Measurements from ENCODE around the gene SERTAD2. TPM values are rescaled to one million over a fixed set of nuclear protein-coding genes. Genes with fewer than 3 reads are reported as not detected.

SERTAD2 gene
- total and polyA plus RNA-seq, 2 of the 4 experiments (the other 2 are of a cell fraction) = 5.0 to 11.0 TPM

GRCh38 chr2:64667535-64667934 is 13.8 kb upstream of the SERTAD2 start:
- no peak overlapping the region for H2BK120ac ChIP-seq (ENCODE audit: low read depth, low read length)
- H3K4ac ChIP-seq (ENCODE audit: low read depth, low read length) = no peak overlapping the region
- H3K4me1 ChIP-seq (ENCODE audit: control insufficient read depth, insufficient read depth, low read length) = no peaks in the 10 kb centered on the region
- no peaks in the 10 kb centered on the region for H3K27me3 ChIP-seq (ENCODE audit: control insufficient read depth, insufficient read depth, low read length)
- no peaks in the 10 kb centered on the region for H3K9me3 ChIP-seq (ENCODE audit: control insufficient read depth, insufficient read depth, low read length)
- DNase-seq (no peak), ATAC-seq (ENCODE audit: low read depth) (no peak)
- WGBS, 2 experiments (ENCODE audit: extremely low coverage in 2 of 2, insufficient read length in 1 of 2) = no CpG with 5 or more reads among the region's 1 CpG
- no peak overlapping the region for H2AFZ ChIP-seq (replicated peaks; ENCODE audit: low read length, poor library complexity)
- H4K91ac ChIP-seq (ENCODE audit: insufficient read depth, low read depth, low read length) = no peak overlapping the region
- no peak overlapping the region for H2BK5ac ChIP-seq (ENCODE audit: low read depth, low read length, poor library complexity, severe bottlenecking)
- H3K56ac ChIP-seq (ENCODE audit: extremely low read depth, insufficient read depth, low read length) = no peak overlapping the region
- no peak overlapping the region for H3K9ac ChIP-seq (ENCODE audit: low read depth, low read length)
- H4K8ac ChIP-seq (ENCODE audit: low read depth in 2 of 2, low read length in 2 of 2) = no peak overlapping the region
- no peak overlapping the region for H2BK20ac ChIP-seq (ENCODE audit: low read depth, low read length)
- H3K18ac ChIP-seq (ENCODE audit: low read depth, low read length) = no peak overlapping the region
- BruUV-seq (replicated peaks) = no TSS peak
- no peaks in the 10 kb centered on the region for H4K20me1 ChIP-seq (ENCODE audit: insufficient read depth, low read length)
- H3K9me1 ChIP-seq (ENCODE audit: insufficient read depth, low read length) = no peaks in the 10 kb centered on the region
- ChIA-PET CTCF (interaction anchor here (1.2 kb wide), 1 partner anchor 11 kb away, joined by 3 read pairs; no protein-coding TSS in a partner anchor), POLR2A (ENCODE audit: unreplicated experiment) (no interaction called here)
- no peak overlapping the region for H3K23ac ChIP-seq (ENCODE audit: low read depth, low read length)
- no peak overlapping the region for H2AK5ac ChIP-seq (ENCODE audit: low read depth, low read length)
- no peak overlapping the region for H2AK9ac ChIP-seq (replicated peaks; ENCODE audit: low read depth, low read length, poor library complexity)
- no peaks in the 10 kb centered on the region for H3K79me1 ChIP-seq (ENCODE audit: low read depth in 1 of 2, low read length in 2 of 2)
- no peak overlapping the region for H3K14ac ChIP-seq (replicated peaks; ENCODE audit: low read depth, low read length)
- no peak overlapping the region for H3K4me2 ChIP-seq (ENCODE audit: low read depth, low read length)
- no peaks in the 10 kb centered on the region for H3K36me3 ChIP-seq (ENCODE audit: control insufficient read depth, insufficient read depth, low read length)
- H4K5ac ChIP-seq (ENCODE audit: low read depth, low read length) = no peak overlapping the region
- intact Hi-C loops (cut with micrococcal nuclease) = no loop called here
- dilution Hi-C loops (cut with HindIII; ENCODE audit: low sequenced_read_pairs, unreplicated experiment) = no loop called here
- TF ChIP-seq BHLHE40 (IDR thresholded peaks at IDR 0.05; ENCODE audit: low read depth, low read length) (no peak), USF2 (IDR thresholded peaks at IDR 0.05; ENCODE audit: low read depth, low read length) (no peak), MAZ (IDR thresholded peaks at IDR 0.05; ENCODE audit: borderline replicate concordance, low read depth, low read length) (no peak), MAFK (IDR thresholded peaks at IDR 0.05; ENCODE audit: low read depth, low read length) (no peak), NFE2L2 (IDR thresholded peaks at IDR 0.05; ENCODE audit: low read depth, low read length) (no peak), CTCF (conservative IDR thresholded peaks at IDR 0.05; ENCODE audit: low read depth, low read length) (no peak), FOS (IDR thresholded peaks at IDR 0.05; ENCODE audit: low read depth, low read length) (no peak), RFX5 (IDR thresholded peaks at IDR 0.05; ENCODE audit: low read depth, low read length) (no peak), MXI1 (IDR thresholded peaks at IDR 0.05; ENCODE audit: borderline replicate concordance, low read depth, low read length) (no peak), ELK1 (IDR thresholded peaks at IDR 0.05; ENCODE audit: borderline replicate concordance, low read depth, low read length) (no peak), CHD1 (IDR thresholded peaks at IDR 0.05; ENCODE audit: low read depth, low read length) (no peak)
- H2BK15ac ChIP-seq (ENCODE audit: low read depth, low read length) = no peak overlapping the region
- no peak overlapping the region for H3K4me3 ChIP-seq (ENCODE audit: insufficient read depth, low read depth, low read length)
- in situ Hi-C loops (cut with MboI; ENCODE audit: low sequenced_read_pairs) = no loop called here
- no peak overlapping the region for H3K27ac ChIP-seq (ENCODE audit: insufficient read depth, low read length)
